ENCODE results near the gene DRD2. TPM values are rescaled to one million over a fixed set of nuclear protein-coding genes. Genes with fewer than 3 reads are reported as not detected.

Gene DRD2
- total and polyA plus RNA-seq, 4 donors = not detected

DNA sequence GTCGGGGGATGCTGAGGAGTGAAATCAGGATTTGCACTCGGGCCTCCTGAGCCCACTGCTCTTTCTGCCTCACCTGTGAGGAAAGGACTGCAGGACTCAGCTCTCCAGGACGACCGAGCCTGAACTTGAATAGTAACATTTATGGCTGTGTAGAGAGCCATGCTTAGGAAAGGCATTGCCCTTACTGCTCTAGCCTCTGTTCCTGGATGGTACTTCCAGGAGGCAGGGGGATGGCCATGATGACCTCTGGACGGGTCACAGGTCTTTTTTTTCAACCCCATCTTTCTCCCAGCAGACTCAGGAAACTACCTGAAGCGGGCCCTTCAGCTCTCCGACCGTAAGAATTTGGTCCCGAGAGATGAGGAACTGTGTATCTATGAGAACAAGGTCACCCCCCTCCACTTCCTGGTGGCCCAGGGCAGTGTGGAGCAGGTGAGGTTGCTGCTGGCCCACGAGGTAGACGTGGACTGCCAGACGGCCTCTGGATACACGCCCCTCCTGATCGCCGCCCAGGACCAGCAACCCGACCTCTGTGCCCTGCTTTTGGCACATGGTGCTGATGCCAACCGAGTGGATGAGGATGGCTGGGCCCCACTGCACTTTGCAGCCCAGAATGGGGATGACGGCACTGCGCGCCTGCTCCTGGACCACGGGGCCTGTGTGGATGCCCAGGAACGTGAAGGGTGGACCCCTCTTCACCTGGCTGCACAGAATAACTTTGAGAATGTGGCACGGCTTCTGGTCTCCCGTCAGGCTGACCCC is 76.3 kb downstream of the DRD2 start:
- H3K4me3 ChIP-seq (ENCODE audit: low read depth in 1 of 3, low read length in 3 of 3) = no peak overlapping the region
- H3K9ac ChIP-seq (ENCODE audit: low read depth in 1 of 2, low read length in 2 of 2) = no peak overlapping the region
- TF ChIP-seq SP1 (IDR thresholded peaks at IDR 0.05) (no peak), FOXA1 (IDR thresholded peaks at IDR 0.05) (no peak), YY1 (IDR thresholded peaks at IDR 0.05) (no peak), RXRA (IDR thresholded peaks at IDR 0.05) (no peak), GABPA (IDR thresholded peaks at IDR 0.05 in 1 of 2, conservative IDR thresholded peaks at IDR 0.05 in 1 of 2) (no peak), RAD21 (IDR thresholded peaks at IDR 0.05) (no peak), JUND (IDR thresholded peaks at IDR 0.05) (no peak), EGR1 (IDR thresholded peaks at IDR 0.05; ENCODE audit: low read depth in 2 of 2) (no peak), MAX (IDR thresholded peaks at IDR 0.05) (no peak), HNF4A (conservative IDR thresholded peaks at IDR 0.05) (no peak), NR2F2 (IDR thresholded peaks at IDR 0.05) (no peak), HNF4G (IDR thresholded peaks at IDR 0.05) (no peak), FOXA2 (IDR thresholded peaks at IDR 0.05) (no peak), TAF1 (conservative IDR thresholded peaks at IDR 0.05) (no peak), ZBTB33 (IDR thresholded peaks at IDR 0.05) (no peak), CTCF (IDR thresholded peaks at IDR 0.05; ENCODE audit: low read depth, low read length, missing input control) (no peak)
- TF ChIP-seq, protein P1, sequence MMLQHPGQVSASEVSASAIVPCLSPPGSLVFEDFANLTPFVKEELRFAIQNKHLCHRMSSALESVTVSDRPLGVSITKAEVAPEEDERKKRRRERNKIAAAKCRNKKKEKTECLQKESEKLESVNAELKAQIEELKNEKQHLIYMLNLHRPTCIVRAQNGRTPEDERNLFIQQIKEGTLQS (IDR thresholded peaks at IDR 0.05) = no peak
- TF ChIP-seq, protein P2, sequence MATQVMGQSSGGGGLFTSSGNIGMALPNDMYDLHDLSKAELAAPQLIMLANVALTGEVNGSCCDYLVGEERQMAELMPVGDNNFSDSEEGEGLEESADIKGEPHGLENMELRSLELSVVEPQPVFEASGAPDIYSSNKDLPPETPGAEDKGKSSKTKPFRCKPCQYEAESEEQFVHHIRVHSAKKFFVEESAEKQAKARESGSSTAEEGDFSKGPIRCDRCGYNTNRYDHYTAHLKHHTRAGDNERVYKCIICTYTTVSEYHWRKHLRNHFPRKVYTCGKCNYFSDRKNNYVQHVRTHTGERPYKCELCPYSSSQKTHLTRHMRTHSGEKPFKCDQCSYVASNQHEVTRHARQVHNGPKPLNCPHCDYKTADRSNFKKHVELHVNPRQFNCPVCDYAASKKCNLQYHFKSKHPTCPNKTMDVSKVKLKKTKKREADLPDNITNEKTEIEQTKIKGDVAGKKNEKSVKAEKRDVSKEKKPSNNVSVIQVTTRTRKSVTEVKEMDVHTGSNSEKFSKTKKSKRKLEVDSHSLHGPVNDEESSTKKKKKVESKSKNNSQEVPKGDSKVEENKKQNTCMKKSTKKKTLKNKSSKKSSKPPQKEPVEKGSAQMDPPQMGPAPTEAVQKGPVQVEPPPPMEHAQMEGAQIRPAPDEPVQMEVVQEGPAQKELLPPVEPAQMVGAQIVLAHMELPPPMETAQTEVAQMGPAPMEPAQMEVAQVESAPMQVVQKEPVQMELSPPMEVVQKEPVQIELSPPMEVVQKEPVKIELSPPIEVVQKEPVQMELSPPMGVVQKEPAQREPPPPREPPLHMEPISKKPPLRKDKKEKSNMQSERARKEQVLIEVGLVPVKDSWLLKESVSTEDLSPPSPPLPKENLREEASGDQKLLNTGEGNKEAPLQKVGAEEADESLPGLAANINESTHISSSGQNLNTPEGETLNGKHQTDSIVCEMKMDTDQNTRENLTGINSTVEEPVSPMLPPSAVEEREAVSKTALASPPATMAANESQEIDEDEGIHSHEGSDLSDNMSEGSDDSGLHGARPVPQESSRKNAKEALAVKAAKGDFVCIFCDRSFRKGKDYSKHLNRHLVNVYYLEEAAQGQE (IDR thresholded peaks at IDR 0.05) = no peak
- H3K4me1 ChIP-seq (ENCODE audit: control insufficient read depth in 4 of 4, insufficient read depth in 4 of 4, low read length in 3 of 4) = no peaks in the 10 kb centered on the region
- WGBS = 85% methylated on average over 24 of the region's 24 CpGs
- DNase-seq (ENCODE audit: low spot score) = no peak
- H3K36me3 ChIP-seq (ENCODE audit: control insufficient read depth in 4 of 4, insufficient read depth in 3 of 4, low read depth in 1 of 4, low read length in 3 of 4) = no peaks in the 10 kb centered on the region
- no peak overlapping the region for H3K27ac ChIP-seq (ENCODE audit: low read depth in 1 of 2, low read length in 2 of 2)
- no peaks in the 10 kb centered on the region for H3K9me3 ChIP-seq (ENCODE audit: control insufficient read depth in 4 of 4, low read length in 3 of 4)
- H3K27me3 ChIP-seq (ENCODE audit: control insufficient read depth in 4 of 4, insufficient read depth in 4 of 4, low read length in 3 of 4) = no peaks in the 10 kb centered on the region
